OCI-LY3 (cell line): ENCODE results near the gene GRIN2A.

Experiments used
- H2AFZ ChIP-seq: fragments of 200-600, 300-600 bp; shearing (Covaris generic); 2 replicates; pipeline ENCODE4 v1.6.0; 2014; ENCODE audit warnings: antibody characterized with exemption, low read depth, low read length
- H3K27ac ChIP-seq: fragments of 200-600, 300-600 bp; sonication (generic); 2 replicates; pipeline ENCODE4 v1.5.1; 2014; ENCODE audit warnings: mild to moderate bottlenecking, low read length, moderate library complexity, mixed read lengths
- H3K27me3 ChIP-seq: fragments of 200-600, 300-600 bp; sonication (generic); 2 replicates; pipeline ENCODE4 v1.6.1; 2014; ENCODE audit warnings: low read depth, low read length, mixed read lengths
- H3K36me3 ChIP-seq: fragments of 200-600, 300-600 bp; sonication (generic); replicated peaks from 2 replicates; pipeline ENCODE3; 2014; ENCODE audit warnings: low read depth, low read length, mixed read lengths
- H3K4me1 ChIP-seq: fragments of 300-600, 200-600 bp; sonication (generic); 2 replicates; pipeline ENCODE4 v1.6.1; 2014; ENCODE audit warnings: low read length, mixed read lengths
- H3K4me2 ChIP-seq: fragments of 200-600, 300-600 bp; sonication (generic); 2 replicates; pipeline ENCODE4 v1.6.1; 2014; ENCODE audit warnings: low read length, mixed read lengths
- H3K4me3 ChIP-seq: fragments of 300-600, 200-600 bp; sonication (generic); 2 replicates; pipeline ENCODE4 v1.5.1; 2014; ENCODE audit warnings: antibody characterized with exemption, mild to moderate bottlenecking, low read length, moderate library complexity
- H3K79me2 ChIP-seq: fragments of 300-600, 200-600 bp; shearing (Covaris generic); 2 replicates; pipeline ENCODE4 v1.6.1; 2014; ENCODE audit warnings: mild to moderate bottlenecking, low read length, mixed read lengths
- H3K9ac ChIP-seq: fragments of 300-600, 200-600 bp; shearing (Covaris generic); 2 replicates; pipeline ENCODE4 v1.6.0; 2014; ENCODE audit warnings: mild to moderate bottlenecking, low read length, moderate library complexity
- H3K9me3 ChIP-seq: fragments of 200-600, 300-600 bp; shearing (Covaris generic); 2 replicates; pipeline ENCODE4 v1.6.1; 2014; ENCODE audit warnings: low read length, mixed read lengths; ENCODE audit not compliant: insufficient read depth
- H4K20me1 ChIP-seq: fragments of 200-600, 300-600 bp; sonication (generic); 2 replicates; pipeline ENCODE4 v1.6.1; 2016; ENCODE audit warnings: low read length, mixed read lengths; ENCODE audit not compliant: insufficient read depth
- EZH2phosphoT487 ChIP-seq: fragments of 200-600 bp; shearing (Covaris generic); IDR thresholded peaks from 2 replicates; pipeline ENCODE4 v1.6.1; 2018; ENCODE audit warnings: antibody characterized with exemption, mixed run types, low read depth
- TF ChIP-seq, protein P1 (sequence below): fragments of 200-600, 300-600 bp; sonication (generic); IDR thresholded peaks from 2 replicates; pipeline ENCODE4 v1.5.1; 2014; ENCODE audit warnings: antibody characterized with exemption, low read length, low read depth

The GRIN2A gene

DNA sequence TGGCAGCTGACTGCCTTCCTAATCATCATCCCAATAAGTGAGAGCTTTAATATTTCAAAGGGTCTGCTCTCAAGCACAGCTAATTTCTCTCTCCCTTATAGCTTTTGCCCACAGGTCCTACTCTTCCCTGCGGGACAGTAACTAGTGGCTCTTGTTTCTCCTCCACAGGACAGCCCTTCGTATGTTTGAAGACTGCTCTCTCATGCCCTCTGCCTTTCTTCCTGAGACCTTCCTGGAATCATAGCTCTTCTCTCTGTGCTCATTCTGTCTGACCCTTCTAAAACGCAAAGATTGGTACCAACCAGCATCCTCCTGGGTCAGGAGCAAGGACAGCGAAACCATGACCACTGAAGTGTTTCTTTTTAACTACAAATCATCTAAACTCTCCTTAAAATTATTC lies 168.9 kb downstream of the GRIN2A start:
- no peaks in the 10 kb centered on the region for H3K79me2 ChIP-seq
- H3K9me3 ChIP-seq = no peaks in the 10 kb centered on the region
- peaks cover 4% of the 10 kb centered on the region for H3K27me3 ChIP-seq
- no peak for TF ChIP-seq EZH2phosphoT487
- TF ChIP-seq, protein P1, sequence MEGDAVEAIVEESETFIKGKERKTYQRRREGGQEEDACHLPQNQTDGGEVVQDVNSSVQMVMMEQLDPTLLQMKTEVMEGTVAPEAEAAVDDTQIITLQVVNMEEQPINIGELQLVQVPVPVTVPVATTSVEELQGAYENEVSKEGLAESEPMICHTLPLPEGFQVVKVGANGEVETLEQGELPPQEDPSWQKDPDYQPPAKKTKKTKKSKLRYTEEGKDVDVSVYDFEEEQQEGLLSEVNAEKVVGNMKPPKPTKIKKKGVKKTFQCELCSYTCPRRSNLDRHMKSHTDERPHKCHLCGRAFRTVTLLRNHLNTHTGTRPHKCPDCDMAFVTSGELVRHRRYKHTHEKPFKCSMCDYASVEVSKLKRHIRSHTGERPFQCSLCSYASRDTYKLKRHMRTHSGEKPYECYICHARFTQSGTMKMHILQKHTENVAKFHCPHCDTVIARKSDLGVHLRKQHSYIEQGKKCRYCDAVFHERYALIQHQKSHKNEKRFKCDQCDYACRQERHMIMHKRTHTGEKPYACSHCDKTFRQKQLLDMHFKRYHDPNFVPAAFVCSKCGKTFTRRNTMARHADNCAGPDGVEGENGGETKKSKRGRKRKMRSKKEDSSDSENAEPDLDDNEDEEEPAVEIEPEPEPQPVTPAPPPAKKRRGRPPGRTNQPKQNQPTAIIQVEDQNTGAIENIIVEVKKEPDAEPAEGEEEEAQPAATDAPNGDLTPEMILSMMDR = no peak
- no peaks in the 10 kb centered on the region for H3K36me3 ChIP-seq
- no peak overlapping the region for H3K9ac ChIP-seq
- no peak overlapping the region for H3K27ac ChIP-seq
- H3K4me3 ChIP-seq = no peak overlapping the region
- no peak overlapping the region for H3K4me2 ChIP-seq
- no peak overlapping the region for H2AFZ ChIP-seq
- no peaks in the 10 kb centered on the region for H4K20me1 ChIP-seq
- no peaks in the 10 kb centered on the region for H3K4me1 ChIP-seq

DNA sequence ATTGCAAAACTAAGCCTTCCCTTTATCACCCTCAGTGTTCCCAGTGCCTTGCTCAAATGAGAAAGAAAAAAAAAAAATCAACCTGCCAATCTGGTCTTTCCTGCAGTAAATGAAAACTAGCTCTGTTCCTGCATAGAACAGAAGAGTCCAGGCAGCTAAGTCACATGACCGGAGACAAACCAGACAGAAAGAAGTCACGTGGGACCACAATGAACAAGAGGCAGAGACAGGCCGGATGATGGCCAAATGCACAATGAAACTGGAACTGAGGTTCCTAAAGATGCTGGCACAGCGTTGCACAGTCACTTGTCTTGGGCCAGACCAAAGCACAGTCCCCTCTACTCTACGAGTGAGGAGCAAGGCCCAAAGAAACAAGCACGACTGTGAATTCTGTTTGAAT lies 172.5 kb downstream of the GRIN2A start:
- H2AFZ ChIP-seq = peak overlapping the region; percentile 30; the same call in 1 of the 2 replicates
- no peak overlapping the region for H3K9ac ChIP-seq
- H3K4me1 ChIP-seq = no peaks in the 10 kb centered on the region
- H3K9me3 ChIP-seq = no peaks in the 10 kb centered on the region
- no peak overlapping the region for H3K27ac ChIP-seq
- H3K4me3 ChIP-seq = no peak overlapping the region
- H4K20me1 ChIP-seq = no peaks in the 10 kb centered on the region
- H3K79me2 ChIP-seq = no peaks in the 10 kb centered on the region
- TF ChIP-seq, protein P1 = no peak
- no peak for TF ChIP-seq EZH2phosphoT487
- H3K27me3 ChIP-seq = peaks cover 7% of the 10 kb centered on the region
- no peak overlapping the region for H3K4me2 ChIP-seq
- no peaks in the 10 kb centered on the region for H3K36me3 ChIP-seq

DNA sequence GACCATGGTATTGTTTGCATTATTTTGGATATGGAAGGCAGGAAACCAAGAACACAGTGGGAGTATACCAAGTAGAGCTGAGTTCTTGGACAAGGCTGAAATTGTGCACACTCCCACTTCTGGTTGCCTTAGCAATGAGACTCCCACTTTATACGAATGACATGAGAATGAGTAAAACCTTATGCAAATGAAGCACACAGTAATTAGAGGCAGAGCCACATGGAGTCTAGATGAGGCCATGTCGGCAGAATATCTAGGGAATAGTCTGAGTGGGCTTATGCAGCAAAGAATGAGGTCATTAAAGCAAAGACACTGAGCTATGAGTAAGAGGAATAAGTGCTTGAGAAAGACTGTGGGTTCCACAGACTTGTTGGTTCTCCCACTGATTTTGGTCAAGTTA lies 178.7 kb downstream of the GRIN2A start:
- H3K9ac ChIP-seq = no peak overlapping the region
- no peaks in the 10 kb centered on the region for H4K20me1 ChIP-seq
- no peaks in the 10 kb centered on the region for H3K79me2 ChIP-seq
- H3K4me3 ChIP-seq = no peak overlapping the region
- H3K4me2 ChIP-seq = no peak overlapping the region
- no peak overlapping the region for H2AFZ ChIP-seq
- peaks cover 3% of the 10 kb centered on the region; the same call in 1 of the 2 replicates for H3K27me3 ChIP-seq
- H3K4me1 ChIP-seq = no peaks in the 10 kb centered on the region
- H3K9me3 ChIP-seq = no peaks in the 10 kb centered on the region
- no peak for TF ChIP-seq EZH2phosphoT487
- TF ChIP-seq, protein P1 = no peak
- no peaks in the 10 kb centered on the region for H3K36me3 ChIP-seq
- H3K27ac ChIP-seq = no peak overlapping the region

DNA sequence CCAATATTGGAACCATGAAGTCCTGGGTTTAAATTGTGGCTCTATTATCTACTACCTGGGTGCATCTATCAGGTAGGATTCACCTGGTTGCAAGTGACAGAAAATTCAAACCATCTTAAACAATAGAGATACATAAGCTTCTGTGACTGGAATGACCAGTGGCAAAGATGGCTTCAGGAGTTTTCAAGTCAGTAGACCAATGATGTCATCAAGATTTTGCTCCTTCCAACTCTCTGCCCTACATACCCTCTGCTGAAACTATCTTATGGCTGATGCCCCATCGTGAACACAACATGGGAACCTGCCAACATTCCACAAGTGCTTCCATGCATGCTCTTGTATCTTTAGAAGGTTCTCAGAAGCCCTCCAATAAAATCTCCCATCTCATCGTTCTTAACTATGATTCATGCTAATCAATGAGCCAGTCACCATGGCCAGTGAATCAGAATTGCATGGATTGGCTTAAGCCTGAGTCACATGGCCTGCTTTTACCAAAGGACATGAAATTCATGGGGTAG lies 180.9 kb downstream of the GRIN2A start:
- H4K20me1 ChIP-seq = no peaks in the 10 kb centered on the region
- H3K9me3 ChIP-seq = no peaks in the 10 kb centered on the region
- H3K36me3 ChIP-seq = no peaks in the 10 kb centered on the region
- H3K79me2 ChIP-seq = no peaks in the 10 kb centered on the region
- no peak overlapping the region for H2AFZ ChIP-seq
- H3K4me1 ChIP-seq = no peaks in the 10 kb centered on the region
- H3K27ac ChIP-seq = no peak overlapping the region
- no peak overlapping the region for H3K4me2 ChIP-seq
- no peak overlapping the region for H3K4me3 ChIP-seq
- no peaks in the 10 kb centered on the region for H3K27me3 ChIP-seq
- TF ChIP-seq, protein P1 = no peak
- TF ChIP-seq EZH2phosphoT487 = no peak
- H3K9ac ChIP-seq = no peak overlapping the region
